DND-41 (cell line): ENCODE results near the gene MACROH2A2.

Experiments used
- CTCF ChIP-seq: IDR thresholded peaks from 2 replicates; pipeline ENCODE4 v1.5.1; 2012; ENCODE audit warnings: borderline replicate concordance, low read length, moderate library complexity, mild to moderate bottlenecking; ENCODE audit not compliant: poor library complexity, severe bottlenecking; ENCODE audit errors: extremely low read depth
- EZH2 ChIP-seq: IDR thresholded peaks from 3 replicates; pipeline ENCODE4 v1.6.1; 2012; ENCODE audit warnings: borderline replicate concordance, low read depth, mild to moderate bottlenecking, moderate library complexity, low read length, inconsistent platforms; ENCODE audit not compliant: severe bottlenecking

- no peak for TF ChIP-seq CTCF
- no peak for TF ChIP-seq EZH2
Observed at GRCh38 chr10:70139997-70140250, 87.3 kb downstream of the MACROH2A2 start.
